22Rv1 (cell line): ENCODE measurements around the gene CDIP1.

ENCODE experiments used
- ZFX ChIP-seq: fragments of 450-650 bp; IDR thresholded peaks from 2 replicates; pipeline ENCODE4 v1.6.1; 2017; ENCODE audit warnings: antibody characterized with exemption, borderline replicate concordance
- TF ChIP-seq, protein P1 (sequence below): fragments of 450-650 bp; IDR thresholded peaks from 2 replicates; pipeline ENCODE4 v1.5.1; 2017; ENCODE audit warnings: mild to moderate bottlenecking

- TF ChIP-seq, protein P1, sequence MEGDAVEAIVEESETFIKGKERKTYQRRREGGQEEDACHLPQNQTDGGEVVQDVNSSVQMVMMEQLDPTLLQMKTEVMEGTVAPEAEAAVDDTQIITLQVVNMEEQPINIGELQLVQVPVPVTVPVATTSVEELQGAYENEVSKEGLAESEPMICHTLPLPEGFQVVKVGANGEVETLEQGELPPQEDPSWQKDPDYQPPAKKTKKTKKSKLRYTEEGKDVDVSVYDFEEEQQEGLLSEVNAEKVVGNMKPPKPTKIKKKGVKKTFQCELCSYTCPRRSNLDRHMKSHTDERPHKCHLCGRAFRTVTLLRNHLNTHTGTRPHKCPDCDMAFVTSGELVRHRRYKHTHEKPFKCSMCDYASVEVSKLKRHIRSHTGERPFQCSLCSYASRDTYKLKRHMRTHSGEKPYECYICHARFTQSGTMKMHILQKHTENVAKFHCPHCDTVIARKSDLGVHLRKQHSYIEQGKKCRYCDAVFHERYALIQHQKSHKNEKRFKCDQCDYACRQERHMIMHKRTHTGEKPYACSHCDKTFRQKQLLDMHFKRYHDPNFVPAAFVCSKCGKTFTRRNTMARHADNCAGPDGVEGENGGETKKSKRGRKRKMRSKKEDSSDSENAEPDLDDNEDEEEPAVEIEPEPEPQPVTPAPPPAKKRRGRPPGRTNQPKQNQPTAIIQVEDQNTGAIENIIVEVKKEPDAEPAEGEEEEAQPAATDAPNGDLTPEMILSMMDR = no peak
- no peak for TF ChIP-seq ZFX
Measured at GRCh38 chr16:4505356-4506147, 33.0 kb downstream of the CDIP1 start.
